Measurements from ENCODE around the gene PPP2R3A. TPM values are rescaled to one million over a fixed set of nuclear protein-coding genes. Genes with fewer than 3 reads are reported as not detected.

PPP2R3A gene
- total and polyA plus RNA-seq, 2 donors (not counting 1 experiment from before 2014, with no cell fraction given): 17.5 to 18.3 TPM

- Histone ChIP-seq H3K9me3 (ENCODE audit: control insufficient read depth, insufficient read depth, low read depth, low read length) (no peaks in the 10 kb centered on the region), H3K36me3 (ENCODE audit: control insufficient read depth, insufficient read depth, low read length) (peaks cover 1% of the 10 kb centered on the region), H3K4me2 (ENCODE audit: extremely low read depth, insufficient read depth, low read length) (no peak overlapping the region), H3K27ac (ENCODE audit: insufficient read depth, low read length) (no peak overlapping the region), H3K79me2 (ENCODE audit: control insufficient read depth, insufficient read depth, low read length) (peaks cover 64% of the 10 kb centered on the region), H2AFZ (ENCODE audit: low read length) (no peak overlapping the region), H4K20me1 (ENCODE audit: control insufficient read depth, extremely low read depth, insufficient read depth, low read length) (no peaks in the 10 kb centered on the region), H3K9ac (ENCODE audit: insufficient read depth, low read length) (no peak overlapping the region), H3K4me1 (ENCODE audit: control insufficient read depth, extremely low read depth, insufficient read depth, low read length) (peaks cover 15% of the 10 kb centered on the region), H3K4me3 (replicated peaks in 1 of 4; ENCODE audit: control extremely low read depth in 1 of 4, insufficient read depth in 1 of 4, low read depth in 3 of 4, low read length in 4 of 4) (no peak overlapping the region), H3K27me3 (ENCODE audit: control insufficient read depth, insufficient read depth, low read length) (no peaks in the 10 kb centered on the region)
- DNase-seq (ENCODE audit: low read depth in 2 of 2): peak in 1 of 2 donors; percentile 88
- no peak for TF ChIP-seq CTCF (conservative IDR thresholded peaks at IDR 0.05 in 1 of 2, IDR thresholded peaks at IDR 0.05 in 1 of 2; ENCODE audit: low read depth in 1 of 2, low read length in 2 of 2)
- TF ChIP-seq EZH2 (IDR thresholded peaks at IDR 0.05; ENCODE audit: low read length, missing control alignments): no peak
Measured at GRCh38 chr3:135989242-135989641, 23.7 kb downstream of the PPP2R3A start.

GRCh38 chr3:135990903-135991302, 25.4 kb downstream of the PPP2R3A start:
- Histone ChIP-seq H3K79me2 (ENCODE audit: control insufficient read depth, insufficient read depth, low read length) (peaks cover 55% of the 10 kb centered on the region), H3K36me3 (ENCODE audit: control insufficient read depth, insufficient read depth, low read length) (peaks cover 1% of the 10 kb centered on the region), H3K9ac (ENCODE audit: insufficient read depth, low read length) (no peak overlapping the region), H3K4me3 (replicated peaks in 1 of 4; ENCODE audit: control extremely low read depth in 1 of 4, insufficient read depth in 1 of 4, low read depth in 3 of 4, low read length in 4 of 4) (no peak overlapping the region), H3K4me2 (ENCODE audit: extremely low read depth, insufficient read depth, low read length) (no peak overlapping the region), H3K9me3 (ENCODE audit: control insufficient read depth, insufficient read depth, low read depth, low read length) (no peaks in the 10 kb centered on the region), H3K27me3 (ENCODE audit: control insufficient read depth, insufficient read depth, low read length) (no peaks in the 10 kb centered on the region), H2AFZ (ENCODE audit: low read length) (no peak overlapping the region), H3K27ac (ENCODE audit: insufficient read depth, low read length) (peak overlapping the region; percentile 60), H3K4me1 (ENCODE audit: control insufficient read depth, extremely low read depth, insufficient read depth, low read length) (peaks cover 15% of the 10 kb centered on the region), H4K20me1 (ENCODE audit: control insufficient read depth, extremely low read depth, insufficient read depth, low read length) (no peaks in the 10 kb centered on the region)
- TF ChIP-seq CTCF (conservative IDR thresholded peaks at IDR 0.05 in 1 of 2, IDR thresholded peaks at IDR 0.05 in 1 of 2; ENCODE audit: low read depth in 1 of 2, low read length in 2 of 2): no peak
- no peak for TF ChIP-seq EZH2 (IDR thresholded peaks at IDR 0.05; ENCODE audit: low read length, missing control alignments)
- no peak for DNase-seq (ENCODE audit: low read depth in 2 of 2)

- H2AFZ ChIP-seq (ENCODE audit: low read length): no peak overlapping the region
- H3K4me2 ChIP-seq (ENCODE audit: extremely low read depth, insufficient read depth, low read length): peak overlapping the region; percentile 15
- peaks cover 51% of the 10 kb centered on the region for H3K79me2 ChIP-seq (ENCODE audit: control insufficient read depth, insufficient read depth, low read length)
Measured at GRCh38 chr3:135991621-135992020, 26.1 kb downstream of the PPP2R3A start.

More at GRCh38 chr3:135991621-135992020, 26.1 kb downstream of the PPP2R3A start:
- peaks cover 1% of the 10 kb centered on the region for H3K36me3 ChIP-seq (ENCODE audit: control insufficient read depth, insufficient read depth, low read length)
- H4K20me1 ChIP-seq (ENCODE audit: control insufficient read depth, extremely low read depth, insufficient read depth, low read length): no peaks in the 10 kb centered on the region
- TF ChIP-seq CTCF (conservative IDR thresholded peaks at IDR 0.05 in 1 of 2, IDR thresholded peaks at IDR 0.05 in 1 of 2; ENCODE audit: low read depth in 1 of 2, low read length in 2 of 2): no peak
- TF ChIP-seq EZH2 (IDR thresholded peaks at IDR 0.05; ENCODE audit: low read length, missing control alignments): no peak
- no peaks in the 10 kb centered on the region for H3K27me3 ChIP-seq (ENCODE audit: control insufficient read depth, insufficient read depth, low read length)
- DNase-seq (ENCODE audit: low read depth in 2 of 2): peak in 1 of 2 donors; percentile 52
- H3K4me3 ChIP-seq (replicated peaks in 1 of 4; ENCODE audit: control extremely low read depth in 1 of 4, insufficient read depth in 1 of 4, low read depth in 3 of 4, low read length in 4 of 4): no peak overlapping the region
- no peaks in the 10 kb centered on the region for H3K9me3 ChIP-seq (ENCODE audit: control insufficient read depth, insufficient read depth, low read depth, low read length)
- peak overlapping the region; percentile 77 for H3K27ac ChIP-seq (ENCODE audit: insufficient read depth, low read length)
- H3K9ac ChIP-seq (ENCODE audit: insufficient read depth, low read length): no peak overlapping the region
- H3K4me1 ChIP-seq (ENCODE audit: control insufficient read depth, extremely low read depth, insufficient read depth, low read length): peaks cover 15% of the 10 kb centered on the region

All from fibroblast of lung (primary cell).